K562 (cell line): ENCODE results near the gene AKT2. TPM values are rescaled to one million over a fixed set of nuclear protein-coding genes. Genes with fewer than 3 reads are reported as not detected.

Source experiments
- CBX2 ChIP-seq: fragments of 200-600 bp; sonication (generic); IDR thresholded peaks from one replicate; pipeline ENCODE4 v1.6.1; 2012; ENCODE audit warnings: mild to moderate bottlenecking, low read length, inconsistent platforms; ENCODE audit not compliant: insufficient read depth, poor library complexity, severe bottlenecking
- CHD1 ChIP-seq: fragments of 200-600 bp; sonication (generic); IDR thresholded peaks from one replicate; pipeline ENCODE4 v1.6.1; 2012; ENCODE audit warnings: mild to moderate bottlenecking, moderate library complexity, low read length, inconsistent platforms
- EP400 ChIP-seq: fragments of 450-650 bp; IDR thresholded peaks from 2 replicates; pipeline ENCODE4 v1.6.1; 2017; ENCODE audit warnings: antibody characterized with exemption, mild to moderate bottlenecking, moderate library complexity
- KAT7 ChIP-seq: sonication (generic); formaldehyde crosslinking; IDR thresholded peaks from 2 replicates; pipeline ENCODE4 v1.8.0; 2022; ENCODE audit warnings: missing genetic modification reagents, mild to moderate bottlenecking, borderline replicate concordance
- KHSRP ChIP-seq: fragments of 450-650 bp; IDR thresholded peaks from 2 replicates; pipeline ENCODE4 v1.6.1; 2017
- LCOR ChIP-seq: sonication (generic); formaldehyde crosslinking; IDR thresholded peaks from 2 replicates; pipeline ENCODE4 v1.8.0; 2022; ENCODE audit warnings: mild to moderate bottlenecking, missing genetic modification reagents
- PCBP1 ChIP-seq: fragments of 200-400 bp; formaldehyde crosslinking; IDR thresholded peaks from 2 replicates; pipeline ENCODE4 v1.6.1; 2018; ENCODE audit warnings: mild to moderate bottlenecking, low read depth, low read length; ENCODE audit not compliant: poor library complexity, severe bottlenecking
- PRMT5 ChIP-seq: sonication (generic); formaldehyde crosslinking; IDR thresholded peaks from 2 replicates; pipeline ENCODE4 v1.5.0; 2020; ENCODE audit warnings: missing genetic modification reagents
- SIN3A ChIP-seq, 2 experiments: fragments of 150-350 bp in 1 of 2; IDR thresholded peaks; 2 replicates each; pipeline ENCODE4 v1.6.1; 2011 to 2016; ENCODE audit warnings: borderline replicate concordance in 2 of 2, low read depth in 2 of 2, low read length in 2 of 2, mild to moderate bottlenecking in 2 of 2, moderate library complexity in 2 of 2; ENCODE audit not compliant: control insufficient read depth in 1 of 2
- ZNF165 ChIP-seq: fragments of 250-450 bp; sonication (Bioruptor Pico); IDR thresholded peaks from 2 replicates; pipeline ENCODE4 v1.4.0; 2020; ENCODE audit warnings: borderline replicate concordance
- ZNF274 ChIP-seq: IDR thresholded peaks from 2 replicates; pipeline ENCODE4 v1.6.1; 2011; ENCODE audit warnings: low read depth, mild to moderate bottlenecking, low read length, moderate library complexity, borderline replicate concordance
- ZNF584 ChIP-seq: fragments of 200-800 bp; sonication (Bioruptor generic); IDR thresholded peaks from 2 replicates; pipeline ENCODE4 v1.6.1; 2016; ENCODE audit warnings: low read depth, mild to moderate bottlenecking, missing genetic modification characterization, missing compliant biosample characterization
- ZNF699 ChIP-seq: fragments of 250-450 bp; sonication (Bioruptor Pico); IDR thresholded peaks from 2 replicates; pipeline ENCODE4 v1.8.0; 2021; ENCODE audit warnings: mild to moderate bottlenecking, moderate library complexity; ENCODE audit not compliant: insufficient replicate concordance
- polyA plus RNA-seq, 8 experiments: library from polyadenylated mRNA; depleted of rRNA in 4 of 8; stranded (reverse) in 5 of 8; unstranded in 3 of 8; fragments of >200 nt; fragmentation: Nextera tagmentation in 2 of 8; fragmentation: Illumina TruSeq in 1 of 8; extraction: Ambion mirVana in 2 of 8; extraction: Trizol in 1 of 8; gene quantifications; 2 replicates each; pipeline versions ENCODE4 v1.2.1 to v1.2.3, GENCODE V29; 2011 to 2014; ENCODE audit warnings: inconsistent platforms in 1 of 8, missing spikeins in 1 of 8
- total RNA-seq, 7 experiments: library from RNA; depleted of rRNA in 6 of 7; stranded (reverse); fragments of >200 nt in 6 of 7; fragmentation: Illumina TruSeq in 2 of 7; extraction: Trizol in 2 of 7; gene quantifications; 2 replicates each; pipeline versions ENCODE4 v1.2.1 to v1.2.3, GENCODE V29; 2011 to 2021; ENCODE audit warnings: low replicate concordance in 1 of 7
- TF ChIP-seq, protein P1 (sequence below): fragments of 250-450 bp; sonication (Bioruptor Pico); IDR thresholded peaks from 2 replicates; pipeline ENCODE4 v1.8.0; 2021; ENCODE audit warnings: moderate library complexity, mild to moderate bottlenecking, inconsistent platforms
- TF ChIP-seq, protein P2 (sequence below): IDR thresholded peaks from 2 replicates; pipeline ENCODE4 v1.6.1; 2016; ENCODE audit warnings: missing genetic modification characterization, missing compliant biosample characterization
- TF ChIP-seq, protein P3 (sequence below): sonication (generic); formaldehyde crosslinking; IDR thresholded peaks from 2 replicates; pipeline ENCODE4 v1.9.0; 2022; ENCODE audit warnings: mild to moderate bottlenecking, missing genetic modification reagents
- TF ChIP-seq, protein P4 (sequence below): conservative IDR thresholded peaks from 2 replicates; pipeline ENCODE4 v1.6.1; 2011; ENCODE audit warnings: low read depth, mild to moderate bottlenecking, low read length; ENCODE audit not compliant: control insufficient read depth
- TF ChIP-seq, protein P5 (sequence below): sonication (generic); formaldehyde crosslinking; IDR thresholded peaks from 2 replicates; pipeline ENCODE4 v1.4.0; 2020; ENCODE audit warnings: mild to moderate bottlenecking, missing genetic modification reagents

AKT2 gene
- total and polyA plus RNA-seq, 9 of the 15 experiments (the other 6 are each of a cell fraction or from before 2014, with no cell fraction given) = 1.1 to 132 (median 67.7) TPM

DNA sequence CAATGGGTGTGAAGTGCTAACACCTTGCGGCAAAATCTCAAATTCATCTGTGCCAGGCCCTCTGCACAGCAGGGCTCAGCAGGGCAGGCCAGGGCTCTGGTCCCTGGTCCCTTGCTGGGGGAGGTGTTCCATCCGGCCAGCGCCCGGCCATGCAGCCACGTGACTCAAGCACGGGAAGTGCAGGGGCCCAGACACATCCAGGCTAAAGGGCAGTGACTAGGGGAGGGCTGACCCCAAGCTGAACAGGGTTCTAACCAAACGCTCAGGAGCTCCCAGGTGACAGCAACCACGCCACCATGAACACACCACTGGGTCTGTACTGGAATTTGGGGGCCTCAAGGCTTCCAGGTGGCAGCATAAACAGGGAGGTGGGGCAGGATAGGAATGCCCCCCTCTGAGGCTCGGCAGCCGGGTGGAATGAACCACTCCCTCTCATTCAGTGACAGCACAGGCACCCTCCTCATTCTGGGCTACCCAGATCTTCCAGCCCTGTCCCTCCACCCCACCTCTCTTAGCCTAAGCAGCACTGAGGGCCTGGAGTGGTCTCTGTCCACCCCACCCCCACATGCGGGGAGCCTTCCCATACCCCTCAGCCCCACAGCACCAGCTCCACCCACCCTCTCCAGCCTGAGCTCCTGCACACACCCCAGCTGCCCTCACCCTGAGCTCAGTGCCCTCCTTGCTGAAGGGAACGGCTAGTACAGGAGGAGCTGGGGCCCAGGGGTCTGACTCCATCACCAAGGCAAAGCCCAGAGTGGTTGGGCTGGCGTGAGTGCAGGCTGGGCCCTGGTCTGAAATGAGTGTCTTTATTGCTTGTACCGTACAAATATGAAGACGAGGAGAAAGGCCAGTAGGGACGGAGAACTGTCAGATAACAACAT, 53.4 kb downstream of the AKT2 start (continued):
- TF ChIP-seq, protein P1, sequence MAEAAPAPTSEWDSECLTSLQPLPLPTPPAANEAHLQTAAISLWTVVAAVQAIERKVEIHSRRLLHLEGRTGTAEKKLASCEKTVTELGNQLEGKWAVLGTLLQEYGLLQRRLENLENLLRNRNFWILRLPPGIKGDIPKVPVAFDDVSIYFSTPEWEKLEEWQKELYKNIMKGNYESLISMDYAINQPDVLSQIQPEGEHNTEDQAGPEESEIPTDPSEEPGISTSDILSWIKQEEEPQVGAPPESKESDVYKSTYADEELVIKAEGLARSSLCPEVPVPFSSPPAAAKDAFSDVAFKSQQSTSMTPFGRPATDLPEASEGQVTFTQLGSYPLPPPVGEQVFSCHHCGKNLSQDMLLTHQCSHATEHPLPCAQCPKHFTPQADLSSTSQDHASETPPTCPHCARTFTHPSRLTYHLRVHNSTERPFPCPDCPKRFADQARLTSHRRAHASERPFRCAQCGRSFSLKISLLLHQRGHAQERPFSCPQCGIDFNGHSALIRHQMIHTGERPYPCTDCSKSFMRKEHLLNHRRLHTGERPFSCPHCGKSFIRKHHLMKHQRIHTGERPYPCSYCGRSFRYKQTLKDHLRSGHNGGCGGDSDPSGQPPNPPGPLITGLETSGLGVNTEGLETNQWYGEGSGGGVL (CRISPR knock-in tag) = no peak
- TF ChIP-seq ZNF699 (CRISPR knock-in tag) = no peak
- TF ChIP-seq, protein P2, sequence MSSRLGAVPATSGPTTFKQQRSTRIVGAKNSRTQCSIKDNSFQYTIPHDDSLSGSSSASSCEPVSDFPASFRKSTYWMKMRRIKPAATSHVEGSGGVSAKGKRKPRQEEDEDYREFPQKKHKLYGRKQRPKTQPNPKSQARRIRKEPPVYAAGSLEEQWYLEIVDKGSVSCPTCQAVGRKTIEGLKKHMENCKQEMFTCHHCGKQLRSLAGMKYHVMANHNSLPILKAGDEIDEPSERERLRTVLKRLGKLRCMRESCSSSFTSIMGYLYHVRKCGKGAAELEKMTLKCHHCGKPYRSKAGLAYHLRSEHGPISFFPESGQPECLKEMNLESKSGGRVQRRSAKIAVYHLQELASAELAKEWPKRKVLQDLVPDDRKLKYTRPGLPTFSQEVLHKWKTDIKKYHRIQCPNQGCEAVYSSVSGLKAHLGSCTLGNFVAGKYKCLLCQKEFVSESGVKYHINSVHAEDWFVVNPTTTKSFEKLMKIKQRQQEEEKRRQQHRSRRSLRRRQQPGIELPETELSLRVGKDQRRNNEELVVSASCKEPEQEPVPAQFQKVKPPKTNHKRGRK (tag) = no peak
- TF ChIP-seq CBX2 = no peak
- TF ChIP-seq KHSRP = no peak
- TF ChIP-seq CHD1 = no peak
- TF ChIP-seq, protein P3, sequence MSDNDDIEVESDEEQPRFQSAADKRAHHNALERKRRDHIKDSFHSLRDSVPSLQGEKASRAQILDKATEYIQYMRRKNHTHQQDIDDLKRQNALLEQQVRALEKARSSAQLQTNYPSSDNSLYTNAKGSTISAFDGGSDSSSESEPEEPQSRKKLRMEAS = peak; percentile 48
- TF ChIP-seq SIN3A (IDR thresholded peaks at IDR 0.05; ENCODE audit: borderline replicate concordance in 2 of 2, control insufficient read depth in 1 of 2, low read depth in 2 of 2, low read length in 2 of 2) = no peak
- no peak for TF ChIP-seq PRMT5 (CRISPR knock-in tag)
- TF ChIP-seq KAT7 = no peak
- no peak for TF ChIP-seq PCBP1
- peak; percentile 43; the same call in 1 of the 2 replicates for TF ChIP-seq EP400
- TF ChIP-seq, protein P4, sequence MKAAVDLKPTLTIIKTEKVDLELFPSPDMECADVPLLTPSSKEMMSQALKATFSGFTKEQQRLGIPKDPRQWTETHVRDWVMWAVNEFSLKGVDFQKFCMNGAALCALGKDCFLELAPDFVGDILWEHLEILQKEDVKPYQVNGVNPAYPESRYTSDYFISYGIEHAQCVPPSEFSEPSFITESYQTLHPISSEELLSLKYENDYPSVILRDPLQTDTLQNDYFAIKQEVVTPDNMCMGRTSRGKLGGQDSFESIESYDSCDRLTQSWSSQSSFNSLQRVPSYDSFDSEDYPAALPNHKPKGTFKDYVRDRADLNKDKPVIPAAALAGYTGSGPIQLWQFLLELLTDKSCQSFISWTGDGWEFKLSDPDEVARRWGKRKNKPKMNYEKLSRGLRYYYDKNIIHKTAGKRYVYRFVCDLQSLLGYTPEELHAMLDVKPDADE = no peak
- no peak for TF ChIP-seq LCOR (CRISPR knock-in tag)
- no peak for TF ChIP-seq ZNF584
- no peak for TF ChIP-seq ZNF274
- TF ChIP-seq ZNF165 (CRISPR knock-in tag) = no peak
- TF ChIP-seq, protein P5, sequence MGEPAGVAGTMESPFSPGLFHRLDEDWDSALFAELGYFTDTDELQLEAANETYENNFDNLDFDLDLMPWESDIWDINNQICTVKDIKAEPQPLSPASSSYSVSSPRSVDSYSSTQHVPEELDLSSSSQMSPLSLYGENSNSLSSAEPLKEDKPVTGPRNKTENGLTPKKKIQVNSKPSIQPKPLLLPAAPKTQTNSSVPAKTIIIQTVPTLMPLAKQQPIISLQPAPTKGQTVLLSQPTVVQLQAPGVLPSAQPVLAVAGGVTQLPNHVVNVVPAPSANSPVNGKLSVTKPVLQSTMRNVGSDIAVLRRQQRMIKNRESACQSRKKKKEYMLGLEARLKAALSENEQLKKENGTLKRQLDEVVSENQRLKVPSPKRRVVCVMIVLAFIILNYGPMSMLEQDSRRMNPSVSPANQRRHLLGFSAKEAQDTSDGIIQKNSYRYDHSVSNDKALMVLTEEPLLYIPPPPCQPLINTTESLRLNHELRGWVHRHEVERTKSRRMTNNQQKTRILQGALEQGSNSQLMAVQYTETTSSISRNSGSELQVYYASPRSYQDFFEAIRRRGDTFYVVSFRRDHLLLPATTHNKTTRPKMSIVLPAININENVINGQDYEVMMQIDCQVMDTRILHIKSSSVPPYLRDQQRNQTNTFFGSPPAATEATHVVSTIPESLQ (CRISPR knock-in tag) = no peak
